ENCODE results near the gene PTBP3.
"Not testable (repeated sequence)": the region's sequence is repeated elsewhere in the genome, so short reads cannot be mapped to it uniquely, and the experiment has no call there.

The PTBP3 gene

DNA sequence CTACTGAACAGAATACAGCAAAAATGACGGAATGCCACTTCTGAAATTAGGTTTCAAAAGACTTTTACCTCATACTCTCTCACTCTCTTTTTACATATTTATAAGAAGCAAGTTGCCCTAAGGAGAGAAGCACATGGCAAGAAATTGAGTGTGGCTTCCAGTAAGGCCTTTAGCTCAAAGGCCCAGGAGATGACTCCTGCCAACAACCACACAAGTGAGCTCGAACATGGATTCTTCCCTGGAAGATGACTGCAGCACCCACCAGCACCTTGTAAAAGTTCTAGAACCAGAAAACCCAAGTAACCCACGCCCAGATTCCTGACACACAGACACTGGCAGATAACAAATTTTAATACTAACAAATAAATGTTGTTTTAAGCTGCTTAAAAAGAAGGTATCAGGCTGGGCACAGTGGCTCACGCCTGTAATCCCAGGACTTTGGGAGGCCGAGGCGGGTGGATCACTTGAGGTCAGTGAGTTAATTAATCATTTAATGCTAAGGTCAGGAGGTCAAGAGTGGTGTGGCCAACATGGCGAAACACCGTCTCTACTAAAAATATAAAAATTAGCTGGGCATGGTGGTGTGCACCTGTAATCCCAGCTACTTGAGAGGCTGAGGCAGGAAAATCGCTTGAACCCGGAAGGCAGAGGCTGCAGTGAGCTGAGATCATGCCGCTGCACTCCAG lies 17.0 kb downstream of the PTBP3 start:
- DNase-seq = no peak

DNA sequence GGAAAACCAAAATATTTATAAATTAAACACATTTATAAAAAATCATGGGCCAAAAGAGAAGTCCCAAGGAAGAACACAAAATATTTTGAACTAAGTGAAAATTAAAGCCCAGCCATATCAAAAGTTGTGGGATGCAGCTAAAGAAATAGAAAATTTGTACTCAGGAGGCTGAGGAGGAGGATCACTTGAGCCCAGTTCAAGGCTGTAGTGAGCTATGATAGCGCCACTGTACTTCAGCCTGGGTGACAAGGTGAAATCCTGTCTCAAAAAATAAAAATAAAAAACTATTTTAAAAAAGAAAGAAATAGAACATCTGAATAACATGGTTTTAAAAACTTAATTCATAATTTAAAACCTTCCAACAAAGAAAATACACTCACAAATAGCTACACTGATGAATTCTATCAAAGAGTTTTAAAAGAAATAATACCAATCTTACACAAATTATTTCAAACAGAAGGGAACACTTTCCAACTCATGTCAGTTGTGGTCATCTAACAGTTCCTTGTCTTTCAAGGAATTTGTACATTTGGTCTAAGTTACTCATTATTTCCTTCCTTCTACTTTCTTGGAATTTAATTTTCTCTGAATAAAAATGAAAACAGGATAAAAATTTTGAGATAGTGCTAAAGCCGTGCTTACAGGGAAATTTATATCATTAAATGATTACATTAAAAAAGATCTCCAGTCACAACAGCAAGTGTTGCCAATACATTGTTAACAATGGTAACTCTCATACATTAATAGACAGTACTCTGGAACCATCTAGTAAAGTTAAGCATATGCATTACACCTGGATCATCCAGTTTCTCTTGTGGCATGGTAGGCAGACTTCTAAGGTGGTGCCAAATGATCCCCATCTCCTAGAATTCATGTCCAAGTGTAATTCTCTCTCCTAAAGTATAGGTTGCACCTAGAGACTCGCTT lies 17.8 kb downstream of the PTBP3 start:
- DNase-seq = no peak

DNA sequence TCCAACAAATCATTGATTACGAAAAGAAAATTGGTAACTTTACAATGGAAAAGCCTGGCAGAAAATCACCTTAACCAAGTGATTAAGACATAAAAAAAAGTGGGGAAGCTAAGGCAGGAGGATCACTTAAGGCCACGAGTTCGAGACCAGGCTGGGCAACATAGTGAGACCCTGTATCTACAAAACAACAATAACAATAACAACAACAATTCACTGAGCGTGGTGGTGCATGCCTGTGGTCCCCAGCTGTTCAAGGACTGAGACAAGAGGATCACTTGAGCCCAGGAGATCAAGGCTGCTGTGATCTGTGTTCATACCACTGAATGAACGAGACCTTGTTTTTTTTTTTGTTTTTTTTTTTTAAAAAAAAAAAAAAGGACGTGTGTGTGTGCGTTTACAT lies 21.3 kb downstream of the PTBP3 start:
- DNase-seq = no peak

DNA sequence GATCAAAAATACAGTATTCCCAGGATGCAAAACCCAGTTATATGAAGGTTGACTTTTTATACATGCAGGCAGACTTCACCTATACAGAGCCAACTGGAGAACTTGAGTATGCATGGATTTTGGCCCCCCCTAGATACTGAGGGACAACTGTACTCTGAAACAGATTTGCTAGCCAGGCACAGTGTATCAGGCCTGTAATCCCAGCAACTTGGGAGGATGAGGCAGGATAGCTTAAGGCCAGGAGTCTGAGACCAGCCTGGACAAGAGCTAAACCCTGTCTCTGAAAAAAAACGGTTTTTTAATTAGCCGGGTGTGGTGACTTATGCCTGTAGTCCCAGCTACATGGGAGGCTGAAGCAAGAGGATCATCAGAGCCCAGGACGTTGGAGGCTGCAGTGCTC lies 21.9 kb downstream of the PTBP3 start:
- DNase-seq = no peak

DNA sequence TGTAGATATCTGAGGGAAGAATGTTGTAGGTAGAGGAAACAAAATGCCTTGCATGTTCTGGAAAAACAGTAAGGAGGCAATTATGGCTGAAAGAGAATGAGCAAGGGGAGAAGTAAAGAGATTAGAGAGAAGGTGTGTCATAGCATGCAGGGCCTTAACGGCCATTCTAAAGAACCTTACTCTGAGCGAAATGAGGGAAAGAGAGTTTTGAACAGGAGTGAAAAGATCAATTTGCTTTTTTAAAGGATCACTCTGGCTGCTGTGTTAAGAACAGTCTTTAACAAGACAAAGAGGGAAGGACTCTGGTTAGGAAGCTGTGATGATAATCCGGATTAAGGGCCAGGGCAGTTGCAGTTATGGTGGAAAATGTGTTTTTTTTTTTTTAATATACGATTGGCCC lies 22.6 kb downstream of the PTBP3 start:
- DNase-seq = no peak

DNA sequence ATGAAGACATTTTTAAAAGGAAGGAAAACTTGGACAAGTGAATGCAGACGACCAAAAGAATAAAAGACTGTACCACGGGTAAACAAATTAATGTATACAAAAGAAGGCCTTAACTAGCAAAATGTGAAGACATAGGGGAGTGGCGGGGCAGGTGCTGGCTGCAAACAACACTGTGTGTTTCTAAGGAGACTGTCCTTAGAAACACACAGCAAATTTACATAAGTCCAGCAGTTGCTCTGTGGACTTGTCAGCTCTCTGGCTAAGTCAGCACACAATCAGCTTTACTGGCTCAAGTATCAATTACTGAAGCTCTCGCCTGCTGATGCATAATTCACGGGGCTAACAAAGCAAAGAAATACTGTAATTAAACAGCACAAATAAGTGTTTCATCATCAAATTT lies 24.8 kb downstream of the PTBP3 start:
- DNase-seq = peak; percentile 89

DNA sequence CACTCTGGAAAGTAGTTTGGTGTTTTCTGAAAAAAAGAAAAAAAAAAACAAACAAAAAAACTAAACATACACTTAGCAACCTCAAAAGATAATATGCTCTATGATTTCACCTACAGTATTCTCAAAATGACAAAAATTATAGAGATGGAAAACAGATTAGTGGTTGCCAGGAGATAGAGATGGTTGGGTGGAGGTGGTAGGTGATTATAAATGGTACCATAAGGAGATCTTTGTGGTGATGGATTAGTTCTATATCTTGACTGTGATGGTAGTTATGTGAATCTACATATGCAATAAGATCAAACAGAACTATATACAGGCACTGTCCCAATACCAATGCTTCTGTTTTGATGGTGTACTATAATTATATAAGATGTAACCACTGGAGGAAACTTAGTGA lies 32.0 kb downstream of the PTBP3 start:
- no peak for DNase-seq

DNA sequence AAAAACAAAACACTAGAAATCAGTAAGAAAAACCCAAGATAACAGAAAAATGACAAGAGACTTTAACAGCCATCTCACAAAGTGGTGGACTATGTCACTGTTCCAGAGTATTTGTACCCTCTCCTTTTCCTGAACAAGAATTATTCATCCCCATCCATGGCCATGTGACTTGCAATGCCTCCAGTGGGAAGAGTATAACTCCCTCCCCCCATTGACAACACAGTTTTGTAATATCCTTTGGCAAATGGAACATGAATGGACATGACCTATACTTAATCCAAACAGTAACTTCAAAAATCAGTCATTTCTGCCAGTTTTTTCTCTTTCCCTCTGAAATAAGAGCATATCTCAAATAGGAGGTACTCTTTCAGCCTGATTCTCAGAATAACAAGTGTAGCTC lies 33.9 kb downstream of the PTBP3 start:
- DNase-seq = no peak

DNA sequence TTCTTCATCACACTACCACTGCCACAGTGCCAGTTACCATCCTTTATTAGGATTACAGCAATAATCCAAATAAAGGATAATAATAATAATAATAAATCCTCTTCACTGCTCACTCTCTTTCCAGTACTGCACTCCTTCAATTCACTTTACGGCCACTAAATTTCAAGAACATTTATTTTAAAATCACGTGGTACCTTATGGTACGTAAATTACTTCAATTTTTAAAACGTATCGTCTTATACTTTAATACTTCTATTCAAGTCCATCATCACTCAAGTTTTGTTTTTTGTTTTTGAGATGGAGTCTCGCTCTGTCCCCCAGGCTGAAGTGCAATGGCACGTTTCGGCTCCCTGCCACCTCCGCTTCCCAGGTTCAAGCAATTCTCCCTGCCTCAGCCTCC lies 36.5 kb downstream of the PTBP3 start:
- DNase-seq = no peak

DNA sequence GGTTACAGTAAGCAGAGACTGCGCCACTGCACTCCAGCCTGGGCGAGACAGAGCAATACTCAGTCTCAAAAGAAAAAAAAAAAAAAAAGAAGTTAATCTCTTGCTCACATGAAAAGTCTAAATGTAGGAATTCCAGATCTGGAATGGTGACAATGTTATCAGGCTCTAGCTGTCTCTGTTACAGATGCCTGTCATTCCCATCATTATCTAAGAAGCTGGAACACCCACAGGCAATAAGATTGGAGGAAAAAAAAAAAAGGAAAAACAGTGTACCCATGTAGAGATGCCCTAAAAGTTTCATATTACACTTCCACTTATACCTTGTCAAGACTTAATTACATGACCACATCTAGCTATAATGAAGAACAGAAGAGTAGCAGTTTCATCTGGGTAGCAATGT lies 38.2 kb downstream of the PTBP3 start:
- no peak for DNase-seq

DNA sequence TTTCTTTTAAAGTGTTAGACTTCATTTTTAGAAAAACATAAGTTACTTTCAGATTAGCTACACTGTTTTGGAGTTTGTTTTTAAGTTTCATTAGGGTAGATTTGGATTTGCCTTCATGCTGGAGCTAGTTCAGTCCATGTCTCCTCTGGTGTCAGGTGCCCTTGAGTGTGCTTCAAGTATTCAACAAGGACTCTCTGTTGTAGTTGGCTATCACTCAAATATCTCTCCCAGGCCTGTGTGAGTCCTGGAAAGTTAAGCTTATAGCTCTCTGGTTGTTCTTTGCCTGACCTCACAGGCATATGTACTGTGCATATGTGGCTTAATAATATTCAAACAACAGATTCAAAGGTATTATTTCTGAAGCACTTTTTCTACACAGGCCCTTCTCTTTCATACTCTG lies 45.4 kb downstream of the PTBP3 start:
- no peak for DNase-seq

DNA sequence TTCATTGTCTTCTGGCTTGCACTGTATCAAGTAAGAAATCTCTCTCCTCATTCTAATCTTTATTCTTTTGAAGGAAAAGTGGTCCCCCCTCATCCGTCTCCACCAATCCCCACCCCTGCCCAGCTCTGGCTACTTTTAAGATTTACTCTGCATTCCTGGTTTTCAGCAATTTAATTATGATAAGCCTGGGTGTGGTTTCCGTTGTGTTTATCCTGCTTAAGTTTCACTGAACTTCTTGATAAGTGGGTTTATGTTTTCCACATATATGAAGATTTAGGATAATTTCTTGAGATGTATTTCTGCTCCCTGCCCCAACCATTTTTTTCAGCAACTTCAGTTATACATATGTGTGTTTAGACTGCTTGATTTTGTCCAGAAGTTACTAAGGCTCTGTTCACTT lies 46.5 kb downstream of the PTBP3 start:
- DNase-seq = no peak

DNA sequence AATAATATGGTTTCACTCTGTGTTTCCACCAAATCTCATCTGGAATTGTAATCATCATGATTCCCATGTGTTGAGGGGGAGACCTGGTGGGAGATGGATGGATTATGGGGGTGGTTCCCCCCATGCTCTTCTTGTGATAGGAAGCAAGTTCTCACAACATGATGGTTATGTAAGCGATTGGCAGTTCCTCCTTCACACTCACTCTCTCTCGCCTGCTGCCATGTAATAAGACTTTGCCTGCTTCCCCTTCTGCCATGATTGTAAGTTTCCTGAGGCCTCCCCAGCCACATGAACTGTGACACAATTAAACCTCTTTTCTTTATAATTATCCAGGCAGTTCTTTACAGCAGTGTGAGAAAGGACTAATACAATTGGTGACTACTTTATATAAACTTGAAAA lies 48.4 kb downstream of the PTBP3 start:
- DNase-seq = no peak

DNA sequence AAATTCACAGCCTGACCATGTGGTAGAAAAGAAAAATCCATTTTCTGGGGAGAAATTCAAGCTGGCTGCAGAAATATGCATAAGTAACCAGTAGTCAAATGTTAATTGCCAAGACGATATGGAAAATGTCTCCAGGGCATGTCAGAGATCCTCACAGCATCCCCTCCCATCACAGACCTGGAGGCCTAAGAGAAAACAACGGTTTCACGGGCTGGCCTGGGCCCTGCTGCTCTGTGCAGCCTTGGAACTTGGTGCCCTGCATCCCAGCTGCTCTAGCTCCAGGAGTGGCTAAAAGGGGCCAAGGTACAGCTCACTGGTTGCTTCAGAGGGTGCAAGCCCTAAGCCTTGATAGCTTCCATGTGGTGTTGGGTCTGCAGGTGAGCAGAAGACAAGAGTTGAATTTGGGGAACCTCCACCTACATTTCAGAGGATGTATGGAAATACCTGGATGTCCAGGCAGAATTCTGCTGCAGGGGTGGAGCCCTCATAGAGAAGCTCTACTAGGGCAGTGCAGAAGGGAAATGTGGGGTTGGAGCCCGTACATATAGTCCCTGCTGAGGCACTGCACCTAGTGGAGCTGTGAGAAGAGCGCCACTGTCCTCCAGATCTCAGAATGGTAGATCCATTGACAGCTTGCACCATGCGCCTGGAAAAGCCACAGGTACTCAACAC lies 49.7 kb downstream of the PTBP3 start:
- no peak for DNase-seq

DNA sequence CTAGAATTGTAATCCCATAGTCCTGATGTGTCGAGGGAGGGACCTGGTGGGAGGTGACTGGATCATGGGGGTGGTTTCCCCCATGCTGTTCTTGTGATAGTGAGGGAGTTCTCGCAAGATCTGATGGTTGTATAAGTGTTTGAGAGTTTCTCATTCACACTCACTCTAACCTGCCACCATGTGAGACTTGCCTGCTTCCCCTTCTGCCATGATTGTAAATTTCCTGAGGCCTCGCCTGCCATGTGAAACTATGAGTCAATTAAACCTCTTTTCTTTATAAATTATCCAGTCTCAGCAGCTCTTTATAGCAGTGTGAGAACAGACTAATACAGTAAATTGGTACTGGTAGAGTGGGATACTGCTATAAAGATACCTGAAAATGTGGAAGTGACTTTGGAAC lies 50.6 kb downstream of the PTBP3 start:
- DNase-seq = not testable (repeated sequence)

DNA sequence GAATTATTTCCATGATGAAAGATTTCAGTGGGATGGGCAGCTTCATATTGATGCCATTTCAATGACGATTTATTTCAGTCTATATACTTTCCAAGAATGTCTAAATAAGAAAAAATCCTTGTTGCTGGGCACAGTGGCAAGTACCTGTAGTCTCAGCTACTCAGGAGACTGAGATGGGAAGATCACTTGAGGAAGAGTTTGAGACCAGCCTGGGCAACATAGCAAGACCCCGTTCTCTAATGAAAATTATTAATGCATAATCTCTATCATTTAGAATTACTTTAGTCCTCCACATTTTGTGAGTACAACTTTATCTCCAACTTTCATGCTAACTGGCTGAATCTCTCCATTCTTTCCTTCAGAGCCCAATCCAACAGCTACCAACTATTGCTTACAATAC lies 52.5 kb downstream of the PTBP3 start:
- no peak for DNase-seq

DNA sequence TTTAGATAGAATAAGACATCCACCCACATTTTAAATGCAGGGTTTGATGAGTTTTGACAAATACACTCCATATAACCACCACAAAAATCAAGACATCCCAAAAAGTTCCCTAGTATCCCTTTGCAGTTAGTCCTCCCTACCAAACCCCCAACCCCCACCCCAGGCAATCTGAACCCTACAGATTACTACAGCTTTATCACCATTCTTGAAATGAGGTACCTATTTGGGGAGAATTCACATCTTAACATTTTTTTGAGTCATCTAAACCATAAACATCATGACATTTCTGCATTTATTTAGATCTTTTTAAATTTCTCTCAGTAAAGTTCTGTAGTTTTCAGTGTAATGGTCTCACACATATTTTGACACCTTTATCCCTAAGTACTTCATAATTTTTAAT lies 53.9 kb downstream of the PTBP3 start:
- no peak for DNase-seq

DNA sequence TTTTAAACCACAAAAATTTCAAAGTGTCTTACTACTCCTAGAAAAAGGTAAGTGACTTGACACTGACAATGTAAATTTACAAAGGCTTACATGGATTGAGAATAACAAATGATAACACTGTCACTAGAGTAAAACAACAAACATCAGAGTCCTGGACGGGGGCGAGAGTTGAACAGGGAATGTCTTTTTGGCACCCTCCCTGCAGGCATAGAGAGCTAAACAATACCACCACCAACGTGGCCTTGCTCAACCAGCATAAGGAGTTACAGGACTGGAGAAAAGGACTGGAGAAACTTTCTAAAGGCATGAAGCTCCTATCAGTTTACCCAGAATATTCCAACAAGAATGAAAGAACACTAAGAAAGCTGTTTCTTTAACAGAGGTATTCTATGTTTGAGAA lies 55.3 kb downstream of the PTBP3 start:
- DNase-seq = no peak

DNA sequence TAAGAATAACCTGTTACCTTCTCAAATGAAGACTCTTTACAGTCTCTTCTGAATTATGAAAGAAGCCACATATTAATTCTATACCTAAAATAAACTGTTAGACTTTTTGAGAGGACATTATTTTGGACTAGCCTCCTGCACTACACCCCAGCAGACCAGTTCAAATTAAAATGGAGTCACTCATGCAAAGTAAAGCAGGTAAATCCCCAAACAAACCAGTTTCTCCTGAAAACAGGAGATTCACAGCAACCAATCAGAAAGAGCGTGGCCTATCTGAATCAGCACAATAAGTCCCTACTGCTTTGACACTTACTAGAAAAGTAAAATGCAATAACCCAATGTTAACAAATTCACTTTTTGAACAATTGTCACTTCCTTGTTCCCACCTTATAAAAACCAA lies 58.8 kb downstream of the PTBP3 start:
- no peak for DNase-seq

DNA sequence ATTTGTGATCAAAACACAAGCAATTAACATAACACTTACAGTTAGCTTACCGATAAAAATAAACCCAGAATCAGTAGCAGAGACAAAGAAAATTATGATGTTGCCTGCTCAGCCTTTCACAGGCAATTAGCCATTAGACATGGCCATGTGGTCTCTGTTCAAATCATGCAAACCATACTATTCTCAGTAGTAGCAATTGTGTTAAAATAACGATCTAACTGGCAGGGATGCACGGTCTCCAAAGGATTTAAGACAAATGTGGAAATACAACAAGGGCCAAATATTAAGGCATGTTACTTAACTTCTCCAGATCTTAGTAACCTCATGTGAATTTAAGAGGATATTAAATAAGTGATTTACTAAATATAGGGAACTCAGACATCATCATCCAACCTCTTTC lies 59.5 kb downstream of the PTBP3 start:
- no peak for DNase-seq

DNA sequence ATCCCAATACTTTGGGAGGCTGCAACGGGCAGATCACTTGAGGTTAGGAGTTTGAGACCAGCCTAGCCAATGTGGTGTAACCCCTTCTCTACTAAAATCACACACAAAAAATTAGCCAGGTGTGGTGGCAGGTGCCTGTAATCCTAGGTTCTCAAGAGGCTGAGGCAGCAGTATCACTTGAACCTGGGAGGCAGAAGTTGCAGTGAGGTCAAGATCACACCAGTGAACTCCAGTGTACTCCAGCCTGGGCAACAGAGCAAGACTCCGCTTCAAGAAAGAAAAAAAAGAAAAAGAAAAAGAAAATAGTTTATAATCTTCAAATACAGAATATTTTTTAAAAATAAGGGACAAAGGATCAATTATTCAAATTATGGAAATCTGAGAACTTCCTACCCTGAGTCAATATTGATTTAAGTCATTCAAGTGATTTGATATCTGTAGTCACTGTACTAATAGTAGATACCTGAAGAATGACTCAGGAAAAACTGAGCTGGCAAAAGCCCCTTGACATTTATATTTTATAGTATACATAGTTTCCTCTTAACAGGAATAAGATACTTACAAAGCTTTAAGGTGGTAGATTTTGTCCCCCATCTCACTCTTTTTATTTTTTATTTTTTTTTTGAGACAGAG lies 61.8 kb downstream of the PTBP3 start:
- DNase-seq = no peak

DNA sequence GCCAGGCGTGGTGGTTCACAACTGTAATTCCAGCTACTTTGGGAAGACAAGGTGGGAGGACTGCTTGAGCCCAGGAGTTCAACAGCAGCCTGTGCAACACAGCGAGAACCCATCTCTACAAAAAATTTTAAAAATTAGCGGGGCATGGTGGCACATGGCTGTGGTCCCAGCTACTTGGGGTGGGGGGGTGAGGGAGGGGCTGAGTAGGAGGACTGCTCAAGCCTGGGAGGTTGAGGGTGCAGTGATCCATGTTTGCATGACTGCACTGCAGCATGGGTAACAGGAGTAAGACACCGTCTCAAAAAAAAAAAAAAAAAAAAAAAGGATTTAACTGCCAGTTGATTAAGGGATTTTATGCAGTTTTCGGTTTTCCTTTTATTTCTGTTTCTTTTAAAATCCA lies 65.0 kb downstream of the PTBP3 start:
- no peak for DNase-seq

DNA sequence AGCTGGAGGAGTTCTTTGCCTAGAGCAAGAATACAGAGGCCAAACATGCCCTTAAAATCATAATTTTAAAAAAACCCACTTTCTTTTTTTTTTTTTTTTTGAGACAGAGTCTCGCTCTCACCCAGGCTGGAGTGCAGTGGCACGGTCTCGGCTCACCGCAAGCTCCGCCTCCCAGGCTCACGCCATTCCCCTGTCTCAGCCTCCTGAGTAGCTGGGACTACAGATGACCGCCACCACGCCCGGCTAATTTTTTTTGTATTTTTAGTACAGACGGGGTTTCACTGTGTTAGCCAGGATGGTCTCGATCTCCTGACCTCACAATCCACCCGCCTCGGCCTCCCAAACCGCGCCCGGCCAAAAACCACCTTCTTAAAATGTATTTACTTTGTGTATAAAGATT lies 66.3 kb downstream of the PTBP3 start:
- DNase-seq = not testable (repeated sequence)

DNA sequence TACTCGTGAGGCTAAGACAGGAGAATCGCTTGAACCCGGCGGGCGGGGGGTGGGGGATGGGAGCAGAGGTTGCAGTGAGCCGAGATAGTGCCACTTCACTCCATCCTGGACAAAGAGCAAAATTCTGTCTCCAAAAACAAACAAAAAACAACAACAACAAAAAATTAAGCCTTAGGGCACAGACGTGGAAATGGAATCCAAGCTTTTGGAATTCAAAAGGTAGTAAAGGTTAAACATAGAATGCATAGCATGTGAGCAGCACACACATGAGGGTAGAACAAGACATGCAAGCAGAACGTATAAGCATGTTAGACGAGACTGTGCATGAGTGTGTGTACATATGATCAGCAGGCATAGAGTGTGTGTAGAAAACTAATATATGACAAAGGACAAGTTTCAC lies 68.0 kb downstream of the PTBP3 start:
- no peak for DNase-seq
